ENCODE measurements around the gene SYNGAP1.
"Not testable (repeated sequence)": the region's sequence is repeated elsewhere in the genome, so short reads cannot be mapped to it uniquely, and the experiment has no call there.

The SYNGAP1 gene

GRCh38 chr6:33419580-33420490 lies at the start of gene SYNGAP1:
Gene SYNGAP1, plus strand, starts transcription at chr6:33420065. Its CDS starts 200 bp downstream, at chr6:33420265.
- DNase-seq (ENCODE audit: low read depth in 2 of 2), result no peak

- DNase-seq (ENCODE audit: low read depth in 2 of 2), result not testable (repeated sequence)
Observed at GRCh38 chr6:33371901-33372300, 48.0 kb upstream of the SYNGAP1 start.

- no peak for DNase-seq (ENCODE audit: low read depth in 2 of 2)
Observed at GRCh38 chr6:33372526-33373123, 47.2 kb upstream of the SYNGAP1 start.

- no peak for DNase-seq (ENCODE audit: low read depth in 2 of 2)
Observed at GRCh38 chr6:33373960-33374910, 45.6 kb upstream of the SYNGAP1 start.

GRCh38 chr6:33375143-33375671 lies 44.7 kb upstream of the SYNGAP1 start:
- no peak for DNase-seq (ENCODE audit: low read depth in 2 of 2)

GRCh38 chr6:33377171-33377570 lies 42.7 kb upstream of the SYNGAP1 start:
- no peak for DNase-seq (ENCODE audit: low read depth in 2 of 2)

GRCh38 chr6:33379184-33379583 lies 40.7 kb upstream of the SYNGAP1 start:
- not testable (repeated sequence) for DNase-seq (ENCODE audit: low read depth in 2 of 2)

- no peak for DNase-seq (ENCODE audit: low read depth in 2 of 2)
Observed at GRCh38 chr6:33380272-33380981, 39.4 kb upstream of the SYNGAP1 start.

- no peak for DNase-seq (ENCODE audit: low read depth in 2 of 2)
Observed at GRCh38 chr6:33383427-33384185, 36.3 kb upstream of the SYNGAP1 start.

GRCh38 chr6:33384581-33385020 lies 35.3 kb upstream of the SYNGAP1 start:
- no peak for DNase-seq (ENCODE audit: low read depth in 2 of 2)

GRCh38 chr6:33390173-33390572 lies 29.7 kb upstream of the SYNGAP1 start:
- DNase-seq (ENCODE audit: low read depth in 2 of 2), result no peak

- no peak for DNase-seq (ENCODE audit: low read depth in 2 of 2)
Observed at GRCh38 chr6:33390767-33391277, 29.0 kb upstream of the SYNGAP1 start.

- DNase-seq (ENCODE audit: low read depth in 2 of 2), result peak; percentile 98
Observed at GRCh38 chr6:33391278-33391921, 28.5 kb upstream of the SYNGAP1 start, which contains the start of gene KIFC1. Gene KIFC1, plus strand, starts transcription at chr6:33391823. Its CDS starts 163 bp downstream, at chr6:33391986.

GRCh38 chr6:33391922-33392594 lies 27.8 kb upstream of the SYNGAP1 start:
- peak in 1 of 2 donors; percentile 44 for DNase-seq (ENCODE audit: low read depth in 2 of 2)

- DNase-seq (ENCODE audit: low read depth in 2 of 2), result no peak
Observed at GRCh38 chr6:33392595-33392948, 27.3 kb upstream of the SYNGAP1 start.

- DNase-seq (ENCODE audit: low read depth in 2 of 2), result no peak
Observed at GRCh38 chr6:33392979-33393378, 26.9 kb upstream of the SYNGAP1 start.

GRCh38 chr6:33397541-33397940 lies 22.3 kb upstream of the SYNGAP1 start:
- no peak for DNase-seq (ENCODE audit: low read depth in 2 of 2)

- DNase-seq (ENCODE audit: low read depth in 2 of 2), result not testable (repeated sequence)
Observed at GRCh38 chr6:33398601-33399000, 21.3 kb upstream of the SYNGAP1 start.

GRCh38 chr6:33399881-33400280 lies 20.0 kb upstream of the SYNGAP1 start:
- not testable (repeated sequence) for DNase-seq (ENCODE audit: low read depth in 2 of 2)
